Stomach (tissue), 9 donors: ENCODE measurements around the gene MRPL27. TPM values are rescaled to one million over a fixed set of nuclear protein-coding genes. Genes with fewer than 3 reads are reported as not detected.

Source experiments
- DNase-seq, 2 donors: peaks; one replicate each; pipeline versions ENCODE4 v3.0.0 to v3.0.0-alpha.2; 2013 to 2019
- H3K27ac ChIP-seq, 5 donors: fragments of 200-600 bp in 4 of 5; sonication (generic) in 4 of 5; one replicate each; pipeline ENCODE4 v1.5.1; 2013 to 2019; ENCODE audit warnings: mild to moderate bottlenecking in 1 of 5, moderate library complexity in 1 of 5
- H3K27me3 ChIP-seq, 3 donors: fragments of 200-600 bp; sonication (generic); one replicate each; pipeline ENCODE4 v1.5.1; 2017 to 2019; ENCODE audit warnings: mixed run types in 1 of 3
- H3K36me3 ChIP-seq, 4 donors: fragments of 200-600 bp; sonication (generic); 1 replicate in 3 of 4; 2 replicates in 1 of 4; pipeline ENCODE4 v1.5.1; 2016 to 2019
- H3K4me1 ChIP-seq, 4 donors: fragments of 200-600 bp; sonication (generic); one replicate each; pipeline ENCODE4 v1.5.1; 2016 to 2019
- H3K4me3 ChIP-seq, 4 donors: fragments of 200-600 bp; sonication (generic) in 3 of 4; one replicate each; pipeline ENCODE4 v1.5.1; 2016 to 2019; ENCODE audit warnings: mild to moderate bottlenecking in 1 of 4
- H3K9me3 ChIP-seq, 4 donors: fragments of 200-600 bp; sonication (generic); one replicate each; pipeline ENCODE4 v1.5.1; 2016 to 2019
- EP300 ChIP-seq: sonication (generic); formaldehyde crosslinking; IDR thresholded peaks from one replicate; pipeline ENCODE4 v1.6.1; 2017; ENCODE audit warnings: antibody characterized with exemption
- POLR2A ChIP-seq, 4 donors: fragments of 450-650 bp; IDR thresholded peaks; one replicate each; pipeline ENCODE4 v1.6.1; 2016; ENCODE audit warnings: antibody characterized with exemption in 4 of 4, control low read depth in 2 of 4, mild to moderate bottlenecking in 1 of 4, moderate library complexity in 1 of 4
- POLR2AphosphoS5 ChIP-seq, 3 donors: sonication (generic); formaldehyde crosslinking; IDR thresholded peaks; one replicate each; pipeline ENCODE4 v1.6.1; 2016; ENCODE audit warnings: antibody characterized with exemption in 3 of 3
- WGBS, 5 donors: extraction: QIAGEN DNeasy Blood & Tissue Kit in 3 of 5; methylation state at CpG; one replicate each; pipeline versions ENCODE4 v1.1.5 to v1.1.7; 2013 to 2018; 5-methylcytosine and 5-hydroxymethylcytosine counted together
- intact Hi-C: fragments of 100-400 bp; cut with DNase I; formaldehyde crosslinking; loops from one replicate; pipeline ENCODE4 v1.15.1; 2023; ENCODE audit warnings: low total_unique reads
- polyA plus RNA-seq, 3 donors: library from polyadenylated mRNA; stranded (reverse); fragments of 200-250 nt; gene quantifications; one replicate each; pipeline ENCODE4 v1.2.3, GENCODE V29; 2013
- total RNA-seq, 5 donors: library from RNA; depleted of rRNA; stranded (reverse); fragments of >200 nt; gene quantifications; one replicate each; pipeline versions ENCODE4 v1.1.0 to v1.2.3, GENCODE V29; 2014 to 2016
- TF ChIP-seq, protein P1 (sequence below), 7 experiments: fragments of 450-650 bp in 4 of 7; fragments of 200-600 bp in 3 of 7; sonication (generic) in 3 of 7; IDR thresholded peaks; one replicate each; pipeline ENCODE4 v1.5.1; 2016 to 2019; ENCODE audit warnings: antibody characterized with exemption in 7 of 7, control low read depth in 2 of 7, mild to moderate bottlenecking in 1 of 7
- donor health status: healthy with polysubstance abuse.
- donor health status: Bipolar disorder and iron deficiency.
- donor health status: healthy.

MRPL27 gene
- total and polyA plus RNA-seq, 8 donors = 25.0 to 258 (median 60.1) TPM

DNA sequence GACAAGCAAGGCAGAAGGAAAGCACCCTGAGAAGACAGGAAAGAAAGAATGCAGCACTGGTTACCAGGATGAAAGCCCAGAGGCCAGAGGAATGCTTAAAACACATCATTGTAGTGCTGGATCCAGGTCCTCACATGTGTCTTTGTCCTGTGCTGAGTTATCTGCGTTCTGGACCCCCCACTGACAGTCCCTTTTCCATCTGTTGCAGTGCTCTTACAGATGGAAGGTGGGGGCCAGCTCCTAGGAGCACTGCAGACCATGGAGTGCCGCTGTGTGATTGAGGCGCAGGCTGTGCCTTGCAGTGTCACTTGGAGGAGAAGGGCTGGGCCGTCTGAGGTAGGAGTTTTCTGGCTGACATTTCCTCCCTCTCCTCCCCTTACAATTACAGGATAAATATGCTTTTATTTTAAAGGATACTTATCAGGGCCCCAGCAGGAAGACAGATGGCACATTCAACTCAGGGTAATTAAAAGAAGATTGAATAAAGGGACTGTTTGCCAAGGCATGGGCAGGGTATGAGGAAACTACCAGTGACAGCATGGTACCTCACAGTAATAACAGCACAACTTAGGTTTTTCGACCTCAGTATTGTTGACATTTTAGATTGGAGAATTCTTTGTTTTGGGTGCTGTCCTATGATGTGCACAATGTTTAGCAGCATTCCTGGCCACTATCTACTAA lies 3.0 kb upstream of the MRPL27 start:
- WGBS, 5 donors = 68 to 87% (median 76%) methylated on average over 5 of the region's 5 CpGs
- no peaks in the 10 kb centered on the region for H3K27me3 ChIP-seq
- H3K9me3 ChIP-seq = no peaks in the 10 kb centered on the region
- intact Hi-C loops = no loop called here
- no peak overlapping the region for H3K27ac ChIP-seq
- TF ChIP-seq, protein P1, sequence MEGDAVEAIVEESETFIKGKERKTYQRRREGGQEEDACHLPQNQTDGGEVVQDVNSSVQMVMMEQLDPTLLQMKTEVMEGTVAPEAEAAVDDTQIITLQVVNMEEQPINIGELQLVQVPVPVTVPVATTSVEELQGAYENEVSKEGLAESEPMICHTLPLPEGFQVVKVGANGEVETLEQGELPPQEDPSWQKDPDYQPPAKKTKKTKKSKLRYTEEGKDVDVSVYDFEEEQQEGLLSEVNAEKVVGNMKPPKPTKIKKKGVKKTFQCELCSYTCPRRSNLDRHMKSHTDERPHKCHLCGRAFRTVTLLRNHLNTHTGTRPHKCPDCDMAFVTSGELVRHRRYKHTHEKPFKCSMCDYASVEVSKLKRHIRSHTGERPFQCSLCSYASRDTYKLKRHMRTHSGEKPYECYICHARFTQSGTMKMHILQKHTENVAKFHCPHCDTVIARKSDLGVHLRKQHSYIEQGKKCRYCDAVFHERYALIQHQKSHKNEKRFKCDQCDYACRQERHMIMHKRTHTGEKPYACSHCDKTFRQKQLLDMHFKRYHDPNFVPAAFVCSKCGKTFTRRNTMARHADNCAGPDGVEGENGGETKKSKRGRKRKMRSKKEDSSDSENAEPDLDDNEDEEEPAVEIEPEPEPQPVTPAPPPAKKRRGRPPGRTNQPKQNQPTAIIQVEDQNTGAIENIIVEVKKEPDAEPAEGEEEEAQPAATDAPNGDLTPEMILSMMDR (IDR thresholded peaks at IDR 0.05) = no peak
- H3K4me1 ChIP-seq = peaks cover 19 to 23% (median 21%) of the 10 kb centered on the region in 4 donors
- peaks cover 0 to 20% (median 11%) of the 10 kb centered on the region in 4 donors for H3K36me3 ChIP-seq
- no peak overlapping the region for H3K4me3 ChIP-seq
- DNase-seq = no peak

DNA sequence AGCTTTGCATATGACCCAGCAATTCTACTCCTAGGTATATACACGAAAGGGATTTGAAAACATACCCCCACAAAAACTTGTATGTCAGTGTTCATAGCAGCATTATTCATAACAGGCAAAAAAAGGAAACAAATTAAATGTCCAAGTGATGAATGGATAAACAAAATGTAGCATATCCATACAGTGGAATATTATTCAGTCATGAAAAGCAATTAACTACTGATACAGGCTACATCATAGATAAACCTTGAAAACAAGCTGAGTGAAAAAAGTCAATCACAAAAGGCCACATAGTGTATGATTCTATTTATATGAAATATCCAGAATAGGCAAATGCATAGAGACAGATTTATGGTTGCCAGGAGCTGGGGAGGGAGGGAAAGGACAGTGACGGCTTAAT lies 721 bp upstream of the MRPL27 start:
- DNase-seq = no peak
- peak overlapping the region in 1 of 4 donors; percentile 70 for H3K4me3 ChIP-seq
- peaks cover 19 to 32% (median 22%) of the 10 kb centered on the region in 4 donors for H3K4me1 ChIP-seq
- TF ChIP-seq POLR2A (IDR thresholded peaks at IDR 0.05) (no peak), EP300 (no peak), POLR2AphosphoS5 (IDR thresholded peaks at IDR 0.05) (no peak)
- TF ChIP-seq, protein P1 (IDR thresholded peaks at IDR 0.05) = no peak
- H3K27ac ChIP-seq = no peak overlapping the region
- H3K36me3 ChIP-seq = peaks cover 13 to 24% (median 23%) of the 10 kb centered on the region in 4 donors
- intact Hi-C loops = no loop called here
- no peaks in the 10 kb centered on the region for H3K27me3 ChIP-seq
- WGBS, 5 donors = 80 to 87% (median 86%) methylated on average over 2 of the region's 2 CpGs
- H3K9me3 ChIP-seq = no peaks in the 10 kb centered on the region

DNA sequence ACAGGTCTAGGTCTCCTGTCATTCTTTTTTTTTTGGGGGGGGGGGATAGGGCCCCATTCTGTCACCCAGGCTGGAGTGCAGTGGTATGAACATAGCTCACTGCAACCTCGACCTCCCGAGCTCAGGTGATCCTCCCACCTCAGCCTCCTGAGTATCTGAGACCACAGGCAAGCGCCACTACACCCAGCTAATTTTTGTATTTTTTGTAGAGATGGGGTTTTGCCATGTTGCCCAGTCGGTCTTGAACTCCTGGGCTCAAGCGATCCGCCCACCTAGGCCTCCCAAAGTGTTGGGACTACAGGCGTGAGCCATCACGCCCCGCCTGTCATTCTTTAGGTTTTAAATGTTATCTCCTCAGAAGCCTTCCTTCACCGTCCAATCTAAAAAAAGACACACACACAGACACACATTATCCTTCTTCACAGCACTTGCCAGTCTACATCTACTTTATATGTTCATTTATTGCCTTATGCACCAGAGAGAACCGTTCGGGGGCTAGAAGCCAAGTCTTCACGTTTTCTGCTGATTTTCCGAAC lies 694 bp downstream of the MRPL27 start:
- intact Hi-C loops = no loop called here
- DNase-seq = no peak
- Histone ChIP-seq H3K9me3 (no peaks in the 10 kb centered on the region), H3K27me3 (no peaks in the 10 kb centered on the region), H3K36me3 (peaks cover 25 to 39% (median 36%) of the 10 kb centered on the region in 4 donors), H3K4me3 (peak overlapping the region; percentile 62 to 80 (median 72)), H3K4me1 (peaks cover 19 to 32% (median 22%) of the 10 kb centered on the region in 4 donors), H3K27ac (peak overlapping the region; percentile 91 to 98 (median 94))
- WGBS, 5 donors = 10 to 23% (median 15%) methylated on average over 14 of the region's 14 CpGs
- TF ChIP-seq POLR2A (IDR thresholded peaks at IDR 0.05) (no peak), POLR2AphosphoS5 (IDR thresholded peaks at IDR 0.05) (no peak), EP300 (no peak)
- TF ChIP-seq, protein P1 (IDR thresholded peaks at IDR 0.05) = no peak

DNA sequence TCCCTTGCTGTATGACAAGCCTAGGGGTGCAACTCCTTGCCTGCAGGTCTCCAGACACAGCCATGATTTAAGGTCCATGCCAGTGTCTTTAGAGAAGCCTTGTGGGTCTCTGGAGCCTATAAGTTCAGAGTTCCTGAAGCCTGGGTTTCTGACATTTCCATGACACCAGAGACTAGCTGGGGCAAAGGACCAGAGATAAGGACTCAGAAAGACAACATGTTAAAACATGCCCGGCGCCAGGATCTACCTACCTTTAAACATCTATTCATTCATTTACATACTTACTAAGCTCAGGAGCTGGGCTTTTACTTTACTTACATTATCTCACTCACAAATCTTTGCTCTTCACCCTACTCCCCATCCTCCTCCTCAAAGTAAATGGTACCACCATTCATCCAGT lies 1.5 kb downstream of the MRPL27 start:
- Histone ChIP-seq H3K9me3 (no peaks in the 10 kb centered on the region), H3K27ac (peak overlapping the region in 1 of 5 donors; percentile 98), H3K27me3 (no peaks in the 10 kb centered on the region), H3K4me3 (peak overlapping the region in 2 of 4 donors; percentile 62 to 80), H3K4me1 (peaks cover 19 to 32% (median 22%) of the 10 kb centered on the region in 4 donors), H3K36me3 (peaks cover 32 to 46% (median 44%) of the 10 kb centered on the region in 4 donors)
- TF ChIP-seq EP300 = no peak
- TF ChIP-seq, protein P1 (IDR thresholded peaks at IDR 0.05) = no peak
- TF ChIP-seq POLR2A (IDR thresholded peaks at IDR 0.05) = no peak
- TF ChIP-seq POLR2AphosphoS5 (IDR thresholded peaks at IDR 0.05) = no peak
- DNase-seq = no peak
- intact Hi-C loops = no loop called here
- 35 to 71% (median 60%) methylated on average over 2 of the region's 2 CpGs for WGBS, 5 donors
